Fibroblast of the aortic adventitia (primary cell): Measurements from ENCODE around the gene ZNF747. TPM values are rescaled to one million over a fixed set of nuclear protein-coding genes. Genes with fewer than 3 reads are reported as not detected.
"Not testable (repeated sequence)": the region's sequence is repeated elsewhere in the genome, so short reads cannot be mapped to it uniquely, and the experiment has no call there.

ENCODE experiments used
- DNase-seq: peaks from one replicate; pipeline ENCODE4 v3.0.0-alpha.2; 2010; ENCODE audit warnings: low read depth
- H3K4me3 ChIP-seq: 2 replicates; pipeline ENCODE4 v1.5.1; 2011; ENCODE audit warnings: low read depth, mild to moderate bottlenecking, control low read depth, low read length, moderate library complexity
- CTCF ChIP-seq: IDR thresholded peaks from 2 replicates; pipeline ENCODE4 v1.5.1; 2011; ENCODE audit warnings: mild to moderate bottlenecking, low read length, control low read depth, inconsistent platforms; ENCODE audit not compliant: insufficient read depth
- total RNA-seq: library from RNA; depleted of rRNA; stranded (reverse); fragments of >200 nt; gene quantifications from 2 replicates; pipeline ENCODE4 v1.2.3, GENCODE V29; 2012; ENCODE audit warnings: low replicate concordance

ZNF747 gene
- total RNA-seq, 1 donor, result 14.0 TPM

GRCh38 chr16:30551781-30552180 is 17.1 kb upstream of the ZNF747 start:
- TF ChIP-seq CTCF, result no peak
- H3K4me3 ChIP-seq, result no peak overlapping the region
- DNase-seq, result no peak

- TF ChIP-seq CTCF, result no peak
- H3K4me3 ChIP-seq, result no peak overlapping the region
- no peak for DNase-seq
These were observed 14.0 kb upstream of the ZNF747 start for GRCh38 chr16:30548416-30549253.

GRCh38 chr16:30546115-30546514 is 11.5 kb upstream of the ZNF747 start:
- no peak for DNase-seq
- no peak for TF ChIP-seq CTCF

DNA sequence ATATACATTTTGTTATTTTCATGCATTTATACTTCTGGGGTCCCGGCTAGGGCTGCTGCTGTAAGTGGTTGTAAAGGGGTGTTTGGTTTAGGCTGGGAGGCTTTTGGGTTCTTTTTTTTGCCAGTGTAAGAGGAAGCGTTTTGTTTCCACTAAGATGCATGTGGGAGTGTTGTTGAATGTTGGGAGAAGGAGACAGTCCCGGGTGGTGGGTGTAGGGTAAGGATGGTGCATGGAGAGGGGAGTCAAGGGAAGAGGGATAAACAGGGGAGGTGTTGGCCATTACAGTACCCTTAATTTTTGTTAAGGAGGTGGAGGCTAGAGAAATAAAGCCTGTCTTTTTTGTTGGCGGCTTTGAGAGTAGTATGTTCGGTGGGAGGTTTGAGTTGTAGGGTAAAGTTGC is 8.4 kb upstream of the ZNF747 start:
- no peak overlapping the region for H3K4me3 ChIP-seq
- TF ChIP-seq CTCF, result no peak
- DNase-seq, result no peak

More at GRCh38 chr16:30546115-30546514, 11.5 kb upstream of the ZNF747 start:
- H3K4me3 ChIP-seq, result no peak overlapping the region

DNA sequence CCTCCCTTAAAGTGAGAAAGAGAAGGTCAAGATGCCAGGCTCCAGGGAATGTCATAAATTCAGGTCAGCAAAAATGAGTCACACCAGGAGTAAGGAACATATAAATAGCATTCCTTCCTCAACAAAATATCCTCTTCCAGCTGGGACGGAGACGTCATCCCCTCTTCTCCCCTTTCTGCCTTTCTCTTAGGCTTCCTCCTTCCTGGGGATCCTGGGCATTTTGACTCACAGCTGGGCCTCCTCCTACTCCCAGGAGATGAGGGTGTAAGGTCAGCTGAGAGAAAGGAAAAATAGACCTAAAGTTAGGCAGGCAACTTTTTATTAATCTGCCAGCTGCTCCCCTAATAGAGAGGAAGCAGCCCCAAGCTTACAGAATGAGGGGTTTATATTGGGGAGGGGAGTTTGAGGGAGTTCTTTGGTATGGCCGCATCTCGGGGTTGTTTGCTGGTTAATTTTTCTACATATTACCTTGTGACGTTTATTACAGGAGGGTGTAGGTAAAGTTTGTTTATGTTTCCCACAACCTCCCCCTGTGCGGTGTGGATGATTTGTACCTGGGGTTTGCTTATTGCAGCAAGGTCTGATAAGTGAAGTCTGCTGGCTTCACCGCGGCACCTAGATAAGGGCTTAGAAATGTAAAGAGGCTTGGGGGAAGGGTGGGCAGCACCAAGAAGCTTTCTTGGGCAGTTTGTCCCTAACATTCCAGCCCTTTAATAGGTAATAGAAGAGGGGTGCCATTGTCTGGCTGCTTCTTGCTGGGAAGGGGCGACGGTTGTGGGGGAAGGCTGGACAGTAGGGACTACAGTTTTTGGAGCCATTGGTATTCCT is 7.1 kb upstream of the ZNF747 start:
- TF ChIP-seq CTCF, result no peak

GRCh38 chr16:30540916-30541464 is 6.3 kb upstream of the ZNF747 start:
- H3K4me3 ChIP-seq, DNase-seq: not testable (repeated sequence)

More for the DNA sequence above, 7.1 kb upstream of the ZNF747 start:
- DNase-seq, result peak; percentile 70
- H3K4me3 ChIP-seq, result no peak overlapping the region

DNA sequence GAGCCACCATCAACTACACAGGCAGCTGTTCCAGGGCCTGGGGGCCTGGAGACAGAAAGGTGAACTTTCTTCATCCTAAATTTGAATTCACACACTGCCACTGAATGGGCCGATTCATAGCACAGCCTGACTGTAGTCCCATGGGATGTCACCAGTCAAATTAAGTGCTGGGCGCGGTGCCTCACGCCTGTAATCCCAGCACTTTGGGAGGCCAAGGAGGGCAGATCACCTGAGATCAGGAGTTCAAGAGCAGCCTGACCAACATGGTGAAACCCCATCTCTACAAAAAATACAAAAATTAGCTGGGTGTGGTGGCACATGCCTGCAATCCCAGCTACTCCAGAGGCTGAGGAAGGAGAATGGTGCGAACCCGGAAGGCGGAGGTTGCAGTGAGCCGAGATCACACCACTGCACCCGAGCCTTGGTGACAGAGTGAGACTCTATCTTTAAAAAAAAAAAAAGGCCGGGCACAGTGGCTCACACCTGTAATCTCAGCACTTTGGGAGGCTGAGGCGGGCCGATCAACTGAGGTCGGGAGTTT is 5.4 kb upstream of the ZNF747 start:
- DNase-seq, H3K4me3 ChIP-seq: not testable (repeated sequence)
